GM18499 (cell line): Measurements from ENCODE around the gene HOXD11.
A peak's percentile ranks its signal among the peaks of the same experiment; 100 is the strongest.

Source experiments
- ATAC-seq: cut with Tn5 transposase; IDR thresholded peaks from one replicate; pipeline ENCODE4 v1.9.1; 2021; ENCODE audit warnings: moderate number of reproducible peaks; ENCODE audit not compliant: insufficient read depth, unreplicated experiment

The HOXD11 gene

DNA sequence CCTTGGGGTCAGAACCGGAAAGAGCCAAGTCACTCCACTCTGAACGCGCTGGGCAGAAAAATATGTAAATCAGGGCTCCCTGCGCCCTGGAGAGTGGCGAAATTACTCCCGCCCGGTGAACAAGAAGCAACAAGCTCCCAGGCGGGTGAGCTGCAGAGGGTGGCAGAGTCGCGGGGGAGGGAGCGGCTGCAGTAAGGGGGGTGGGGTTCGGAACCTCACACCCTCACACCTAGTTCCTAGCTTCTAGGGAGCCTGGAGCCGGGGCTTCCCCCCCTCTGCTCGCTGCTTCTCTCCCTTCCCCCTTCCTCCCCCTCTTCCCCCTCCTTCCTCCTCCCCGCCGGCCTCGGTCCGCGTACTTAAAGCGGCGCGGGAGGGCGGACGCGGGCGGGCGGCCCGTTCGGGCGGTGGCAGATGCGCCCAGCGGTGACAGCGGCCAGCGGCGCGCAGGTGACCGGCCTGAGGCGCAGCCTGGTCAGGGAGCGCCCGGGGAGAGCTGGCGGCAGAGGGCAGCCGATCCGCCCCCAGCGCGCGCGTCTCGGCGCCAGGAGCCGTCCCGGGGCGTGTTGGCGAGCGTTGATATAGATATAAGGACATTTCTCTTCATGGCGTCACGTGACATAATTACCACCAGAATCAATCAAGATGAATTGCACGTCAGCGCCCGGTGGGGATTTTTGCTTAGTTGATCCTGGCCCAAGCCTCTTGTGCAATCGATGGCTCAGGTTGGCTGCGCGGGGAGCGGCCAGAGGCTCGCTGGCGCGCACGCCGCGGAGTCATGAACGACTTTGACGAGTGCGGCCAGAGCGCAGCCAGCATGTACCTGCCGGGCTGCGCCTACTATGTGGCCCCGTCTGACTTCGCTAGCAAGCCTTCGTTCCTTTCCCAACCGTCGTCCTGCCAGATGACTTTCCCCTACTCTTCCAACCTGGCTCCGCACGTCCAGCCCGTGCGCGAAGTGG, at the start of gene HOXD11:
Gene HOXD11, plus strand, starts transcription at position 700 of the 959 bp plus-strand sequence. Its CDS starts 76 bp downstream, at position 776.
- ATAC-seq = no peak

DNA sequence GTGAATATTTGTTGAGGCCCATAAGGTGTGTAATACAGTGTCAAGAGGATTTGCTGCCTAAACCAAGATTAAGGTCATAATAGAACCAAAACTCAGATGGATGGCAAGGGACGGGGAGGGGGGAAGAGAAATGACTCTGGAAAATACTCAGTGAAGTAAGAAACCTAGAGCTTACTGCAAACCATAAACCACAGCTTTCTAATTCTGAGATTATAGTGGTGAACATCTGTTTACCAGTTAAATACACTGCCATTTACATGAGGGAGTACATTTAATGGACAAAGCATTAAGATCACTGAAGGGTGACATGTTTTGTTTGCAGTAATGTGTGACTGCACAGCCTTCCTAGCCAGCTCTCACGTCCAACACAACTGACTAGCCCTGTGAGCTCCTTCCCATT, 43.1 kb upstream of the HOXD11 start:
- peak; percentile 62 for ATAC-seq

DNA sequence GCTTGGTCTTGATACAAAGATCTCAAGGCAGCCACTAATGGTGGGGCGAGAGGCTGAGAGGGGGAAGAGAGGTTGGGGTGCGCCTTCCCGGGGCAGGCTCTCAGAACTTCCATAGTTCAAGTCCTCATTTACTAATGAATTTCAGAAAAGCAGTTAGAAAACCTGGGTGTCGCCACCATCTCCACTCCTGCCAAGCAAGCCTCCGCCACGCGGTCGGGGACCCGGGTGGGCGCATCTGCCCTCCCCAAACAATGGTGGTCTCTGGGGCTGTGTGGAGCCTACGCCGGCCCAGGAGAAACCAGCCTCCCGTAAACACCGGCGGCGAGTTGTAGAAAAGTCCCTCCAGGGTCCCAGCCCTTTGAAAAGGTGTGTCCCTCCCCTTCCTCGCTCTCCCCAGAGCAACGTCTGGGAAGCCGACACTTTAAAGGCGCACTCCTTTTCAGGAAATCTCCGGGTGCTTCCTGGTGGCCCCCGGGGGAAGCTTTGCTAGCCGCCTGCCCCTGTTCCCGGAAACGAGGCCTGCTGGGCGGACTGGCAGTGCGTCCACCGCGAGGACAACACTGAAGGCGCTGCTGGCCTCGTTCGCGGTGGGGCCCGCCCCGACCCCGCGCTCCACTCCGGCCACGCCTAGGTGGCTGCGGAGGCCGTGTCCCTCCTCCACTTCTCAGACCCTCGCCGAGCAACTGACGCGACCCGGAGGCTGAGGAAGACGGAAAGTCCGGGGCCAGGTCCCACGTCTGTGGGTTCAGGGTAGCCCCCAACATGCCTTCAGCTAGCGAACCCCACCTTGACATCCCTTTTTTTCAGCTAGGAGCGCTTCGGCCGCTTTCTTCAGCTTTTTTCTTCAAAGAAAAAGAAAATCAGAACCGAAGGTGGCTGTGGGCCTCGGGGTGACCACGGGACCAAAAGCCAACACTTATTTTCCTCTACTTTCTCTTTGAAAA, 40.2 kb upstream of the HOXD11 start:
- ATAC-seq = no peak

DNA sequence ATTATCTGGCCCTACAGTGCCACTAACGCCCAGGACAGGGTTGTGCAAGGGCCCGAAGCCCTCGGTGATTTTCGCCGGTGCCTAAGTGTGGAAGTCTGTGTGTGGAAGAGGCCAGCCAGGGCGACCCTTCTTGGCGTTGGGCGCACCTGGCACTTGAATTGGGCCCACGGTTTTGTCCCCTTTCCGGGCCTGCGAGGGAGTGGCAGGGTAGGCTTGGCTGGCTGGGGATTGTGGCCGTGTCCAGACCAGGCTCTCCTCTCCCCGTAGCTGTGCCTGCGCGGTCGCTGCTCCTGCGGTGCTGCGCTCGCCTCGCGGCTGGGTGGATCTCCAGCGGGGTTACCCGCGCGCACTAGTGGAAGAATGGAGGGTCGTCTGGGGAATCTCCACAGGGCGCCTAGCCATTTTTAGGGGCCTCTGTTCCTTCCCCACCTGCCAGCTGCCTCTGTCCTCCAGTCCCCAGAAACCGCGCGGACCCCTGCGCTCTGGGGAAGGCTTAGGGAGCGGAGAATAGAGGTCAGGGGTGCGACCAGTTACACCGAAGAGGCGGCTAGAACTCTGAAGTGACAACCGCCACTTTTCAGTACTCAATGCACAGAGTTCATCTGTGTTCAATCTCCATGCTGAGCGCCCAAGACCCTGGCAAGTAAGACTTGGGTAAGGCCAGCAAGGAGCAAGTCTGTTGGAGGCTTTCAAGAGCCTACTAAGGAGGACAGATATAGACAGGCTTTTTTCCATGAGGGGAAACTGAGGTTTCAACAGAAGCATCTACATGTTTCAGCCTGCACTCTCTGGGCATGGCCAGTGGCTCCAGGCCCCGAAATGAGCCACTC, 39.3 kb upstream of the HOXD11 start:
- ATAC-seq = no peak

DNA sequence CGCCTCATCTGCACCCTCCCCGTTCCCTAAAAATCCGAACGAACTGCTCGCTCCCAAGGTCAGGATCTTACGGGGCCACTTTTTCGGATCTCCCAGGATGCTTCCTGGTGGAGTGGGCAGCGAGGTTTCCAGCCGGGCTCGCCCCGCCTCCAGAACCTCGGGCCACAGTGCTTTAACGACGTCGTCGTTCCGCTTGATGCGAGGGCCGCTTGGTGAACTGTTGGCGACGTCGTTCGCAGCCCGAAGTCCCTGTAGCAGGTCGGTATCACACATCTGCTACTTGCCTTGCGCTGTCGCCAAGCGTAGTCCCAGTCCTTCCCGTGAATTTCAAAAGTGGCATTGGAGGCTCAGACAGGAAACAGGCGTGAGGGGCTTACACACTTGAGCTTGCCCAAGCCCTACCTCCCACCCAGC, 38.7 kb upstream of the HOXD11 start:
- no peak for ATAC-seq

DNA sequence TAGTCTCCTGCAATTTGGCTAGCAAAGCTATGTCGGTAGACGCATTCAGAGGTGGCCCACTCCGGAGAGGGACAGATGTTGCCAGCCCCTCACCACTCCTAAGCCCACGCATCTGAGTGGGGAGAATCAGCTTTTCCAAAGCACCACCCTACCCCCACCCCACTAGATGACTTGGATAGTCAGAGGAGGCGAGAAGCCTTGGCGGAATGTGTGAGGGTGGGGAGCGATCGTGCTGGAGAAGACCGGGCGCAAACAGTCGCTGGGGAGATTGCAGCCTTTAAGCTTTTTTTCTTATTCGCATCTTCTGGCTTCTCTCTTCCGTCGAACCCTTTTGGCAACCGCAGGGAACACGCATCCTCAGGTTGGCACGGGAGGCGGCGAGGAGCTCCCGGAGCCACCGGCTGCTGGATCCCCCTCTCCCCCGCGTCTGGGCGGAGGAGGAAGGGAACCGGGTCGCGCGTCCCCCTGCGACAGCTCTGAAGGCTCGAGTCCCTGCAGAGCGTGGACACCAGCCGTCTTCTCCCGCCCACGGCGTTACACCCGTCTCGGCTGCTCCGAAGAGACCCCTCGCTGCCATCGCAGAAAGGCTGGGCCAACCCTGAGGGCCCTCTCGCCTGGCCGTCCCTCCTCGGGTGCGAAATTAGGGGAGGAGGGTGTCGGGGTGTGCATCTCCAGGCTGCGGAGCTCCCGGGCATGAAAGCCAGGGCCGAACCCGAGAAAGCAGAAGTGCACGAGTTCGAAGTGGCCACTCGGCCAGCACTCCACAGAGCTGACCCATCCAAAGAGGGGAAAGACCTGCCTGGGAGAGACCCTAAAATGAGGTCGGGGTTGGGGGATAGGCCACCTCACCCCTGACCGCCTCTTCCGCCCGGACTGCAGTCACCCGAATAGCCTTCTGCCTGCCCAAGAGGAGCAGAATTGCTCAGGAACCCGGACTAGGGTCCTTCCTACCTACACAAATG, 35.5 kb upstream of the HOXD11 start:
- no peak for ATAC-seq

DNA sequence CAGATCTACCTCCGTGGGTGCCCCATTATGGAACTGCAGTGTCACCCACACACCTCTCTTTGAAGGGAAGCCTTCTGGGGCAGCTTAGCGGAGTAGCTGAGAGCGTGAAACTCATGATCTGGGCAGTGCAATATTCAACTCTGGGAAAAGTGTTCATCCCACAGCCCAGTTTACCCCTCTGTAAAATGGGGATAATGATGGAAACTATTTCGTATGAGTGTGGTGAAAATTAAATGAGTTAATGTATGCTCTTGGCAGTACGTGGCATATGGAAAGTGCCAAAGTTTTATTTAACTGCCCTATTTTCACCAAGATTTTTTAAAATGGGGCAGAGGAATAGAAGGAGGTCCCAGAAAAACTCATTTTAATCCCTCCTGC, 34.8 kb upstream of the HOXD11 start:
- no peak for ATAC-seq

DNA sequence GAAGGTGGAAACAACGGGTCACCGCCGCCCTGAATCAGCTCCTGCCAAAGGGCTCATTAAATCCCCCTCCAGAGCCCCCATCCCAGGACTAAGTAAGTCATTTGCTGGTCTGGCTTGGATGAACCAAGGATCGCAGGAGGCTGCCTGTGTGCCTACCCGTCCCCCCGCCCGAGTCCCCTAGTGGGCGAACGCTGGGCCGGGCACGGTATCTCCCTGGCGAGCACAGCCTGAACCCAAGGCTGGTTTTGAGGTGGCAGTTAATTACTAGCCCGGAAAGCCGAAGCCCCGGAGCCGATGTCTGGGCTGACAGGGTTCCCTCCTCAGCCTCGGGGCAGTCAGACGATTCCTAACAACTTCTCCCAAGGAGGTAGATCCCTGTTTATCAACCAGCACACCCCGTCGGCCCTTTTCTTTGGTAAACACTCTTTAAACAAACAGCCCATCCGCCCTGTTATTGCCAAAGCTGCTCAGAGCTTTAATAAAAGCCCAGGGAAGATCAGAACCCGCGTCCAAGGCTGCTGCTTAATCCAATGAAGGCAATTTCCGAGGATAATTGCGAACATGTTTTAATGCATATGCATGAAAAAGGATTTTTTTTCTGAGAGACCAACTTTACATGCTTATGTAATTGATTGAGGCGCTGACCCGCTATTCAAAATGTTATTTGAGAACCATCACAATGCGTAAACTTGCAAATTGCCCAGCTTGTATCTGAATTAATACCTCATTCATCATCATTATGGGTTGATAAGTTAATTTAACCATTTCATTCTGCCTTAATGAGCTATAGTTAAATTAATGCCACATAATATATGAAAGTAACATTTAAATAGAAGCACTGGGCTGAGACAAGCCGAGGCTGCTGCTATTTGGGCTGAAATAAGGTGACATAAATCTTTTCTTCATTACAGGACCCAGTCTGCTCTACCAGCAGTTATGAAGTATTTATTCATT, 33.9 kb upstream of the HOXD11 start:
- ATAC-seq = no peak

DNA sequence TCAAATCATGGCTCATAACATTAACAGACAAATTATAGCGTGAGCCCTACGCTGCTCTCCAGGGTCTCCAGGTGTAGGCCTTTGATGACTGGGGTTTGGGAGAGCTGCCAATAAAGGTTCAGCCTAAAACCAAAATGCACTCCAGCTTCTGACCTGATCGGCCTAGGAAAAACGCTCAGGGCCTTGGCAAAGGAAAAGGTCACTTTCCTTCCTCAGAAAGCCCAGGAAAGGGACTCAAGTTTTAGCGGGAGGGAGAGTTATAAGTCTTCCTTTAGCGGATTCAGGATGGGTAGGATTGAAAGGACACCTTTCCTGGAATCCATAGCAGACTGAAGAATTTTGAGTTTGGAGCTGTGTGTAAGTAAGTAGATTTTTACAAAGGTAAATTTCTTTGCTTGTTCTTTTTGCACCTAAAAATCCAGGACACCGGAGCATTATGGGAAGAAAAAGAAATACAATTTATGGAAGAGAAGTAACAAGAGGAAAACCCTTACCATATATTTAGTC, 32.1 kb upstream of the HOXD11 start:
- no peak for ATAC-seq

DNA sequence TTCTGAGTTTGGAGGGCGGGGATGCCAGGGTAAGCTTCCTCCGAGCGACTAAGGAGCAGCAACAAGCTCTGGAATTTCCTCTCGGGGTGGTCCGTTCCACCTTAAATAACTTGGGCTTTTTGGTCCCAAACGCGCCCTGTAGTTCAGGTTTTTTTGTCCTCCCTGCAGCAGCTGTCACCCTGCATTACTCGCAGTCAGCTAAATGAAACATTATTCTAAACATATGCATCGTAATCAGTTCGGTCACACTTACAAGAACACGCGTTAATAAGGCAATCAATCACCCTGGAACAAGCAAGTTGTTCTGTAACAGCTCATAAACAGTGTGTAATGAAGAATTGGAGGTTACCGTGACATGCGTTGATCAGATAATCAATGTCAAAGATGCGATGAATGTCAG, 31.6 kb upstream of the HOXD11 start:
- ATAC-seq = no peak

DNA sequence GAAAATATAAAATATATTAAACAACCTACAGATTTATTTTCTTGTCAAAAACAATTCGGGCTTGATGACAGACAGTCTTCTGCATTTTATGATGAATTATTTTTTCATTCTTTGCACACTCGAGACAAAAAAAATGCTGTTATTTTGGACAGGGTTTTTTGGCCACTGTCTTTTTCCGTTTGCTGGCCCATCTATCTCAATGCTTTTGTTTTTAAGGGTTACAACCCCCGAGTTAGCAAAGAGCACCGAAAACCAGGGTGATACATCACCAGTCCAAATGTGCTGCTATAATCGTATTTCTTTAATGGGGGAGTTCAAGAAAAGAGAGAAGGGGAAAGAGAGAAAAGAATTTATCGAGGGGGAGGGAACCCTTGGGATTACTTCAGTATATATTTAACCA, 31.0 kb upstream of the HOXD11 start:
- no peak for ATAC-seq

DNA sequence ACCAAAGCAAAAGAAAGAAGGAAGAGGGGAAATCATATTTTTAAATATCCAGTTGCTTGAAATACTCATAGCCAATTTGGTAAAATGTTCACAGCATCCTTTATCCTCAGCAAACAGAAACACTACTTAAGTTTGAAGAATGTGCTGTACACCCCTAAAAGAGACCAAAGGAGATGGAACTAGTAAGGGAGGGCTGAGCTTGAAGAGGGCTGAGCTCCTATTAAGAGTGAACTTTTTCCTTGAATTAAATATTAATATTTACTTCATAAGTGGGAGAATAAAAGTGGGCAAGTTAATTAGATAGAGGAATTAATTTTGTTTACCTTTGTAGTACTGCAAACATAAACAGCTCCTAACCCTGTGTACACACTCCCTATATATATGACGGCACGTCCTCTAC, 30.3 kb upstream of the HOXD11 start:
- ATAC-seq = no peak

DNA sequence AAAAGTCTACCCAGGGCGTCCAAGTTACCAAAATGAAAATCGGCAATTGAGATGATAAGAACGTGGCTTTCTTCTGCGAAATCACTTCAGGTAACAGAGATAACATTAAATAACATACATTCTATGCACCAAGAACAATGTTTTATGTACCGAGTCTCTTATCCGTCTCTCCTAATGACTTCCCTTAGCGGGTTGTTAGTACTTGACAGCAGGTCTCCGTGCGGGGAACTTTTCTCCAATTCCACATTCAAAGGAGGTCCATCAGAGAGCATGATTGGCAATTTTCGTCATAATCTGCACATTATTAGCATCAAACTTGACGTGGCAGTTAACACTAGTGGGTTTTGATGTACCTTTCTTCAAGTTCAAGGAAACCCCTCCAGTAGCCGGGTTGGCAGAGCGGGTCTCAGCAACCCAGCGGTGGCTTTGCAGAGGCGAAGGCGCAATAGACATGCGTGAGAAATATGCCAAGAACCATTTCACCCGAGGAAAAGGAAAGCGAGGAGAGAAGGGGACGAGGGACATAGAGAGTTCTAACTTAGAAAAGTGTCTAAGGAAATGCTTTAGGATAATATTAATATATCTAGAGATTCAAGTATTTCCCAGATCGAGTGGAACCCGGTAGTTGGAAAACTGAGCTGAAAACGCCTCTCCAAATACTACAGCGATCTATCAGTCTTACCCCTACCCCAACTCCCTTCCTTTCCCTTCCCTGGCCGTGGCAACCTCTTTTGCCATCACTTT, 28.4 kb upstream of the HOXD11 start:
- no peak for ATAC-seq

DNA sequence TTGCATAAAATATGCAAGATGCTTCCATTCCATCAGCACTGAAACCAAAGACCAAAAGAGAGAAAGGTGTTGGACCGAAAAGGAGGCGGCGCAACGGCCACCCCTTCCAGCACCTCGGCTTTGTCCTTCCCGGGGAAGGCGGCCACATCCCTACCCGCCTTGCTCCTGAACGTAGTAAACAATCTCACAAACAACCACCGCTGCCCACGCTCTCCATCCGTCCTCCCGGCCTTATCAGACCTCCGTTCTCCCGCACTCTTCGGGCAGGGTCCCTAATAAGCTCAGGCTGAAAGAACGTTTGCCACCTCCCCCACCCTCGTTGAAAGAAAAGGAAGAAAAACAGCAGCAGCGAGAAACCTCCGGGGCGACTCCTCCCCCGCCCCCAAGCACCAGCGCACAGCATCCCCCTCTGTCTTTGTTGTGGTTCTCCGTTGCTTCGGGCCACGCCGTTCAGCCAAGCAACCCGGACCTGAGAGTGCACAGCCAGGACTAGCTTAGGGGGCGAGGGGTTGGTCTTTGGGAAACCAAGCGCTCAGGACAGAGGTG, 27.7 kb upstream of the HOXD11 start:
- ATAC-seq = no peak

DNA sequence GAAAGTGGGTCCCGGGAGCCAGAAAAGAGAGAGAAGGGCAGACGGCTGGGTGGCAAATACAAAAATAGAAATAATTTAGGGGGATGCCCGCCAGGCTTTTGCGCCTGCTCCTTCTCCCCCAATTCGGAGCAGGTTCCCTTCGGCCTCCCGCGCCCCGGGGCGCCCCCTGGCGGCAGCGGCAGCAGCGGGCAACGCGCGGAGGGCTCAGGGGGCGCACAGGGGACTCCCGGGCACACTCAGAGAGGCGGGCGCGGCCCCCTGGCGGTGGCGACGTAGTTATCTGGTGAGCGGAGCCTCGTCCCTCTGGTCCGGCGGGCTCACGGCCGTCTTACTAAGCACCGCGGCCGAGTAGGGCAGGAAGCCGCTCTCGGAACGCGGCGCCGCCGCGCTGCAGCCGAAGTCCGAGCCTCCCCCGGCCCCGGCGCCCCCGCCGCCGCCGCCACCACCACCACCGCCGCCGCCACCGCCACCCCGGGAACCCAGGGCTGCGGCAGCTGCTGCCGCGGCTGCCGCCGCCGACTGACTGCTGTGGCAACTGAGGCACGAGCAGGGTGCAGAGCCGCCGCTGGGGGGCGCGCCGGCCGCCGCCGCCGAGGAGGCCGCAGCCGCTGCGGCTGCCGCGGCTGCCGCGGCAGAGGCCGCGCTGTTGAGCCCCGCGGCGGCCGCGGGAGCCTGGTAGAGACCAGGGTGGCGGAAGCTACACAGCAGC, 27.1 kb upstream of the HOXD11 start:
- no peak for ATAC-seq
